ENCODE results near the gene HRH3.

Gene HRH3

DNA sequence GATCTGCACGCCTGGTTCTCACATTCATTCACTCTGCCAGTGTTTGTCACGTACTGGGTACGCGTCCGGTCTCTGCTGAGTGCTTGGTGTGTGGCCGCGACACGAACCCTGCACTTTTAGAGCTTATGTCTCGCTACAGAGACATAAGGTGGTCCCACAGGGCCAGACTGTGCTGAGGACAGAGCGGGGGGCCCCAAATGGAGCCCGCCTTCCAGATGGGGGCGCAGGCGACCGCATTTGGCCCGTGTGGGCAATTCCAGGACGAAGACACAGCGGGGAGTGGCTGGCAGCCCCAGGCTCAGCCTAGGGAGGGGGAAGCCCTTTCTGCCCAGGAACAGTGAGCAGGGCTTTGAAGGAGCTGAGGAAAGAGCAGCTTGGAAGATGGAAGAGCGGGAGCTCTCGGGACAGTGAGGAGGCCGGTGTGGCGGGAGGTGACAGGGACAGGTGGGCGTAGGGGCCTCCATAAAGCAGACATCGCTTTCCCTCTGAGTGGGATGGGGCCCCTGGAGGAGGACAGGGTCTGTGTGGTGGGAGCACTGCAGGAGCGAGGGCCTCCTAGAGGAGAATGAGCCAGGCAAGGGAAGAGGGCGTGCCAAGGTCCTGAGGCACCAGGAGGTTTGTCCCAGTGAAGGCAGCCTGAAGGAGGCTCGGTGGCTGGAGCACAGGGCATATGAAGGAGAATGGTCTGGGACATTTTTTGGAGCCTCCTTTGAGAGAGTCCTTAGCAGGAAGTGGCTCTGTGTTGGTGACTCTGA is 45.0 kb downstream of the HRH3 start:
- DNase-seq: no peak

DNA sequence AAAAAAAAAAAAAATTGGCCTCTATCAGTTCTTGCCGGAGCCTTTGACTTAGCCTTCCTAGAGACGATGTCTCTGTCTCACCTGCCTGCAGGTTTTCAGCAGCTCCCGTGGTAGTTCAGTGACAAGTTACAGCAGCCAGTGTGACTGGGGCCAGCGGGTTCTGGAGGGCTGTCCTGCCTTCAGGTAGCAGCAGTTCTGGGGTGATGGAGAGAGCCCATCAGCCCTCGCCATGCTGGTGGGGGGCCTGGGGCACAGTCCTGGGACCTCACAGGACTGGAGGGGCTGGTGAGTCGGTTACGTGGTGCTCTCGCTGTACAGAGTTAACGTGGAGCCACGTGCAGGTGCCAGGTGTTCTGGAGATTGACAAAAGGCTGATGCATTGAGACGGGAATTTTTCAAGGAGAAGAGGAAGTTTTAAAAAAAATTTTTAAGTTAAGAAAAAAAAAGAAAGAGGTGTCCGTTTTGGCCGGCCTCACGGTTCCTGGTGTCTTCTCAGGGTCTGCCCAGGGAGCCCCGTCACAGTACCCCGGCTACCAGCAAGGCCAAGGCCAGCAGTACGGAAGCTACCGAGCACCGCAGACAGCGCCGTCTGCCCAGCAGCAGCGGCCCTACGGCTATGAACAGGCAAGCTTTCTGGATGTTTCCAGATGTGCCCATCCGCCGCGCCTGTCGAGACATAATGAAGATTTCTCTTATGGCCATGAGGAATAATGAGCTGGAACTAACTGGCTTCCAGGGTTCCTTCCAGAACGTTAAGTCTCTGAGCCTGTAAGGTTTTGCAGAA is 45.9 kb downstream of the HRH3 start:
- DNase-seq: no peak

DNA sequence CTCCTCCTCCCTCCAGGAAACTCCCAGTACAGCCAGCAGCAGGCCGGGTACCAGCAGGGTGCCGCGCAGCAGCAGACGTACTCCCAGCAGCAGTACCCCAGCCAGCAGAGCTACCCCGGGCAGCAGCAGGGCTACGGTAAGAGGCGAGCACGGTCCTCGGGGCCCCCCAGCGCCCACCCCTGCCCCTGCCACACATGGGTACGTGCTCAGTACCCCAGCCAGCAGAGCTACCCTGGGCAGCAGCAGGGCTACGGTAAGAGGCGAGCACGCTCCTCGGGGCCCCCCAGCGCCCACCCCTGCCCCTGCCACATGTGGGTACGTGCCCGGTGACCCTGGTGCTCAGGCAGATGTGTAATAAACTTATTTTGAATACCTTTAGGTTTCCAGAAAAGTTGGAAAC is 47.4 kb downstream of the HRH3 start:
- no peak for DNase-seq

DNA sequence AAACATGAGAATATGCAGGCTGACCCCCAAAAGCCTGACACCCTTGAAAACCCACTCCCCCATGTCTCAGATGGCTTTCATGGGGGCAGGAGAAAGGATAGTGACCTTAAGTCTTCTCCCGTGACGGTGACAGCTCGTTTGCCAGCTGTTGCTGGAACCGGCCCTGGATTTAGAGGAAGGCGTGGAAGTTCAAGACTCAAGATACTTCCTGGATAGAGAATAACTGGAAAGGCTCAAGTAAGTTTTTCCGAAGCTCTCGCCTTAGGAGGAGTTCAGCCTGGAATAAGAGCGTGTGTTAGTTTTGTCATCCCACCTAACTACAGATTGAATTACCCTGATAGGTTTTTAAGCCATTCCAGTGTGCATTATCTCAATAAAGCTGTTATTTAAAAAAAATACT is 48.8 kb downstream of the HRH3 start:
- no peak for DNase-seq

DNA sequence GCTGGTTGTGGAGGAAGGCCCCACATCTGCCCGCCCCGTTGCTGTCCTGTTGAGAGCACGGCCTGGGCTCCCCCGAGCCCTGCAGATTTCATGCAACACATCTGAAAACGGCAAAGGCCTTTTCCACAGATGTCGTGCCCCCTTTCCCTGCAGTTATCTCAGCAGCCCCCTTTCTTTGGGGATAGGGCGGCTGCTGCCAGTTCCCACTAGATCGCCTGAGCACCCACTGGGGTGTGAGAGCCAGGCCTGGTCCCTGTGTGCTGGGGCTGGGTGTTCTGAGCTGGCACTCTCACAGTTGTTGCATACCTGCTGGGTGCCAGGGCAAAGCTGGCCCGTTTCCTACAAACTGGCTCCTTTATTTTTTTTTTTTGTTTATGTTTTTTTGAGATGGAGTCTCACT is 49.5 kb downstream of the HRH3 start:
- no peak for DNase-seq

DNA sequence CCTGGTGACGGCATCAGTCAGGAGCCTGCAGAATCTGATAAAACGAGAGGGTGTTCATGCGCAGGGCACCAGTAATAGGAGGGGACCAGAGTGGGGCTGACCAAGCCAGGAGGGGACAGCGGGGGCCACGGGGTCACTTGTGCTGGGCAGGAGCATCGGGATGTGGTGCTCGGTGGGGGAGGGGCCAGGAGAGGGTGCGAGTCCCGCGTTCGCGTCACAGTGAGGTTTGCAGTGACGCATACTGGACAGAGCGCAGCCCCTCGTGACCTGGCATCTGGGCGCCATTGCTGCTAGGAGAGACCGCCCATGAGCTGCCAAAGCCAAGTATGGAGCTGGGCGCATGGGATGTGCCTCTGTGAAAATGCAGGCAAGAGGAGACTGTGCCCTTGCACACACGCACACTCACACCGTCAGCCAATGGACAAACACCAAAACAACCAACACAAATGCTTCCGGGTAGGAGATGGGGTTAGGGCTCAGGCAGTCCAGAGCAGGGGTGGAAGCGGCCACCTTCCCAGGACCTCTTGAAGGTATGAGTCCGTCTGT is 51.1 kb downstream of the HRH3 start:
- no peak for DNase-seq

- no peak for DNase-seq
Measured at GRCh38 chr20:62168061-62168460, 52.0 kb downstream of the HRH3 start.

DNA sequence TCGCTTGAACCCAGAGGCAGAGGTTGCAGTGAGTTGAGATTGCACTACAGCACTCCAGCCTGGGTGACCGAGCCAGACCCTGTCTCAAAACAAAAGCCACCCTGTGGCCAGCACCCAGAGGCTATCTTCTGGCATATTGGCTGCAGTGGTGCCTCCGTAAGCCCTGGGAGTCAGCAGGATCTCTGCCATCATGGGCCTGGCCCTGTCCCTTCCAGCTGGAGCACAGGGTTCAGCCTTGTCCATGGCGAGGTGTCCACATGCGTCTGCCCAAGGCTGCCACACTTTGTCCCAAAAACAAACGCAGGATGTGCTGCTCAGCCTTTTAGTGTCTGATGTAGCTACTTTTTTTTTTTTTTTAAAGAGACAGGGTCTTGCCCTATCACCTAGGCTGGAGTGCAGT is 52.6 kb downstream of the HRH3 start:
- DNase-seq: no peak

- no peak for DNase-seq
Measured at GRCh38 chr20:62165762-62166399, 54.2 kb downstream of the HRH3 start.

All from inflammatory macrophage (primary cell).